Measurements from ENCODE around the gene DDX47.
"Not testable (repeated sequence)": the region's sequence is repeated elsewhere in the genome, so short reads cannot be mapped to it uniquely, and the experiment has no call there.

The DDX47 gene

DNA sequence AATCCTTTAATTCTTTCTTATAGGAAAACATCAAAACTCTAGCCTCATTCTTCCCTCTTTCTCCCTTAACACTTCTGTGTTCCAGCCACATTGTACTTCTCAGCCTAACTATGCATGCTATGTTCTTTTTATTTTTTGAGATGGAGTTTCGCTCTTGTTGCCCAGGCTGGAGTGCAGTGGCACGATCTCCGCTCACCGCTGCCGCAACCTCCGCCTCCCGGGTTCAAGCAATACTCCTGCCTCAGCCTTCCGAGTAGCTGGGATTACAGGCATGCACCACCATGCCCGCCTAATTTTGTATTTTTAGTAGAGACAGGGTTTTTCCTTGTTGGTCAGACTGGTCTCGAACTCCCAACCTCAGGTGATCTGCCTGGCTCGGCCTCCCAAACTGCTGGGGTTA is 7.2 kb downstream of the DDX47 start:
- not testable (repeated sequence) for DNase-seq (ENCODE audit: low read depth)

DNA sequence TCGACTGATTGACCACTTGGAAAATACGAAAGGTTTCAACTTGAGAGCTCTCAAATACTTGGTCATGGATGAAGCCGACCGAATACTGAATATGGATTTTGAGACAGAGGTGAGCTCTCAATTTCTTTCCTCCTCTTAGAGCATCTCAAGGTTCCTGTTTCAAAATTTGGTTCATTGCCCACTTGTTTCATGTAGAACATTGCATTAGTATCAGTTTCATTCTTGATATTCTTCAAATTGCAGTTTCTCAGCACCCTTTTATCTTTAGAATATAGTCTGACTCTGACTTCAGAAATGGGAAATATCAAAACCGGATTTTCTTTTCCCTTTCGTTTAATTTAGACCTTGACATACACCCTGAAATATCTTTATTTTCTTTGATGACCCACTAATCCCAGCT is 8.8 kb downstream of the DDX47 start:
- no peak for DNase-seq (ENCODE audit: low read depth)

GRCh38 chr12:12822886-12823285 is 9.7 kb downstream of the DDX47 start:
- DNase-seq (ENCODE audit: low read depth): no peak

DNA sequence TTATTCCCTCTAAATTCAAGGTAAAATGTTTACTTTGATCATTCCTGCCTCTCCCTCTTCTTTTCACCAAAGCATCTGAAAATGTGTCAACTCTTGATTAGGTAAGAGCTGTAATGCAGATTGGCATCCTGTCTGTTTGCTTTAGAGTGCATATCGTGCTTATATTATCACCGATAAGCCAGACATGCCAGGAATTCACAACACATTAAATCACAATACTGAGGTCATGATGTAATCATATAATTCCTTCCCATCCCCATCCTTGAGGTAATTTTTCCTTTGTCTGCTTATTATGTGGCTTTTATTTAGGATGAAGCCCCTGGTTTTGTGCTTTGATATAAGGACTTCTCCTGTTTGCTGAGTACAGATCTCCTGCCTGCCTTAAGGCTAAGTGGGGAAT is 10.2 kb downstream of the DDX47 start:
- peak; percentile 82 for DNase-seq (ENCODE audit: low read depth)

DNA sequence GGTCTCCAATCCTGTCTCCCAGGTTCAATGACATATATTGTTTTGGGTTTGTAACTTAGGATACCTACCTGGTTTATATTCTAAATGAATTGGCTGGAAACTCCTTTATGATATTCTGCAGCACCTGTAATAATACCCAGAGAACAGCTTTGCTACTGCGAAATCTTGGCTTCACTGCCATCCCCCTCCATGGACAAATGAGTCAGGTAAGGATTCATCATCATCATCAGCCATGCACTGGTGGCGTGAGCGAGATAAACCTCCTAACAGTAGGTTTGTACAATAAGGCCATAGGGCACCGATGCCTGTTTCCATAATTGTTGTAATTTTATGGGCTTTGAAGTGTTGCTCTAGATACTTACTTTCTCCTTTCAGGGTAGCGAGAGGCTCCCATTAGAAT is 10.7 kb downstream of the DDX47 start:
- no peak for DNase-seq (ENCODE audit: low read depth)

DNA sequence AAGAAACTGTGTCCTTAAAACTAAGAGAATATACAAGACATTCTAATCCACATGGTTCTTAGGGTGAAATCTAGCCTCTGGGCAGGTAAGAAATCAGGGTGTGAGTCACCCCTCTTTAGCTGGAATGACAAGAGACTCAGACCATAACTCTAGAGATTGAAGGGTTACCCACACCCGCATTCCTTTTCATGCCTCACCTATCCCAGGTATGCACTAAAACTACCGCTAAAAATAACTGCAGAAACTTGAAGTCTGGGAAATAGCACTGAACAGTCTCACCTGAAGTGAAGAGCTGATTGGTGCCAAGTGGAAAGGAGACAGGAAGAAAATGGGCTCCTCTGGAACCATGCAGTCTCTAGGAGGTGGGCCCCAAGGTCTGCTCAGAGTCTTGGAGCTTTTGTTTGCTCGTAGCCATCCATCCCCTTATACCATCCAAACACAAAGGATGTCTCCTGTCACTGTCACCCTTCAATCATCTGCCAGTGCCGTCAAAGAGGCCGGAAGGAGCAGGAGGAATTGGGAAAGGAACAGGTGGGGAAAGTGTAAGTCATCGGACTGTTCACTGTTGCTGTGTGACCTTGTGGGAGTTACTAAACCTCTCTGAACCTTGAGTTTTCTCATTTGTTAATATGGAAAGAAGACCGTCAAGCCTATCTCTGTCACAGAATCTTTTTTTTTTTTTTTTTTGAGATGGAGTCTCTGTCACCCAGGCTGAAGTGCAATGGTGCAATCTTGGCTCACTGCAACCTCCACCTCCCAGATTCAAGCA is 22.4 kb downstream of the DDX47 start:
- DNase-seq (ENCODE audit: low read depth): peak; percentile 69

- DNase-seq (ENCODE audit: low read depth): no peak
Observed at GRCh38 chr12:12836571-12836970, 23.4 kb downstream of the DDX47 start.

DNA sequence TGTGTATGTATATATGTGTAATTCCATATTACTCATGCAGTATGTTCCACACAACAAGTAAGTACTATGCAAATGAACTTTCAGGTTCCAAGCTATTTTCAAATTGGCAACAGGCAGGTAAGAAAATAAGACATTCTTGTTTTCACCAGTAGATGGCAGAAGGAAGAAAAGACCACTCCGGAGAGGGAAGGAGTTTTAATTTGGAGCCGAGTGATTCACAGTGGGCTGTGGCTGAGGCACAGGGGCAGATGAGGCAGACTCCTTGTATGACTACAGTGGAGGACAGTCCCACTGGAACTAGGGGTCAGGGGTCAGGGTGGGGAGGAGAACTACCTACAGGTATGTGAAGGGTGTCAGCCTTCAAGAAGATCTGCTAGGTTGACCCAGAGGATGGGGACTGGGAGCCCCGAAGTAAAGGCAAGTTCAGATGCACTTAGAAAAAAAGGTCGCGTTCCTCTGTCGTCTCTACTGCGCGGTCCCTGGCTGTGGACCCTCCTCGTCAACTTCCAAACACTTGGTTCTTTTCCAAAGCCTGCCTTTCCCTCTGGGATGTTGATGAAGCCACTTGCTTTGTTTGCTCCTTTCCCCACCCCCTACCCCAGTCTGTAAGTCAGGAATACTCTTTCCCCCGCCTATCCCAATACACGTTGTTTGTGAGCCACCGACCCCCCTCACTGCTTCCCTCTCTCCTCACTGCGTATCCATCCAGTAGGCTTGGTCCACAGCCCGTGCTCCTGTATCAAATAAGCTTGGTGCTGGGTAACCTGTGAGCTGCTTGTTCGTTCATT is 24.1 kb downstream of the DDX47 start:
- DNase-seq (ENCODE audit: low read depth): peak; percentile 86

GRCh38 chr12:12837813-12838153 is 24.6 kb downstream of the DDX47 start:
- DNase-seq (ENCODE audit: low read depth): no peak

GRCh38 chr12:12839003-12839395 is 25.9 kb downstream of the DDX47 start:
- no peak for DNase-seq (ENCODE audit: low read depth)

DNA sequence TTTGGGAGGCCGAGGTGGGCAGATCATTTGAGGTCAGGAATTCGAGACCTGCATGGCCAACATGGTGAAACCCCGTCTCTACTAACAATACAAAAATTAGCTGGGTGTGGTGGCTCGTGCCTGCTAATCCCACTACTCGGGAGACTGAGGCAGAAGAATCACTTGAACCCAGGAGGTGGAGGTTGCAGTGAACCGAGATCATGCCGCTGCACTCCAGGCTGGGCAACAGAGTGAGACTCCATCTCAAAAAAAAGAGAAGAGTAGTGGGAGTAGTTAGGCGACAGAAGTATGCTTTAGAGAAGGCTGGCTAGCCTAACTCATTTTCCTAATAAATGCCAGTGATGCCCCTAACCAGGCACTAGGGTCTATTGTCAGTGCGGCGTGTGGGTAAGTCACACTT is 26.3 kb downstream of the DDX47 start:
- not testable (repeated sequence) for DNase-seq (ENCODE audit: low read depth)

DNA sequence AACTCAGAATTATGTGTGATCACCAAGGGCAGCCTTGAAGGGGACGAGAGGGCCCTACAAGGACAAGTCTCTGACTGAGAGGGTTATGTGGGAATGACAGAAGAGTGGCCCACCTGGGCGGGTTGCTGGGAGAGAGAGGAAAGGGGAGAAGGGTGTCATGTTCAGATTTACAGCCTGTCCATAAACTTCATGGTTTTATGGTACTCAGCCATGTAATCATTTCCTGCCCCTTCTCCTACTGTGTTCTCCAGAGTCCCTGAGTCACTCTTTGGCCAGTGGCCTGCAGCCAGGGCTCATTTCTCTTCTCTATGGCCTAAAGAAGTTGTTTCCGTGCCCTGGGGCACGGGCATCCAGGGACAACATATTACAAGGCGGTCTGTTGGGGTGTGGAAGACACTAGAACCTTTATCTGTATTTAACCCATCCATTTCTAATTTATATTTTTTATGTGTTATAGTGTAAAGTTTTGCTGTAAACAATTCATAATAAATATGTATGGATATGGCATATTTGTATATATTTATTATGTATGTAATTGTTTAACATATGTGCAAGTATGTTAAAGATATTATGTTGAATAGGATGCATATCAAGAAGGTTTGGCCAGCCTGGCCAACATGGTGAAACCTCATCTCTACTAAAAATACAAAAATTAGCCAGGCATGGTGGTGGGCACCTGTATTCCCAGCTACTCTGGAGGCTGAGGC is 26.9 kb downstream of the DDX47 start:
- DNase-seq (ENCODE audit: low read depth): peak; percentile 98

- DNase-seq (ENCODE audit: low read depth): no peak
Observed at GRCh38 chr12:12840580-12840899, 27.4 kb downstream of the DDX47 start.

DNA sequence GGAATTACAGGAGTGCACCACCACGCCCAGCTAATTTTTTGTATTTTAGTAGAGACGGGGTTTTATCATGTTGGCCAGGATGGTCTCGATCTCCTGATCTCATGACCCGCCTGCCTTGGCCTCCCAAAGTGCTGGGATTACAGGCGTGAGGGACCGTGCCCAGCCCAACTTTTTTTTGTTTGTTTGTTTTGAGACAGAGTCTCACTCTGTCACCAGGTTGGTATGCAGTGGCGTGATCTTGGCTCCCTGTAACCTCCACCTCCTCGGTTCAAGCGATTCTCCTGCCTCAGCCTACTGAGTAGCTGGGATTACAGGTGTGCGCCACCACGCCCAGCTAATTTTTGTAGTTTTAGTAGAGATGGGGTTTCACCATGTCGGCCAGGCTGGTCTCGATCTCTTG is 28.3 kb downstream of the DDX47 start:
- DNase-seq (ENCODE audit: low read depth): not testable (repeated sequence)

- DNase-seq (ENCODE audit: low read depth): no peak
Observed at GRCh38 chr12:12845794-12846243, 32.7 kb downstream of the DDX47 start.

GRCh38 chr12:12846780-12847179 is 33.6 kb downstream of the DDX47 start:
- DNase-seq (ENCODE audit: low read depth): not testable (repeated sequence)

DNA sequence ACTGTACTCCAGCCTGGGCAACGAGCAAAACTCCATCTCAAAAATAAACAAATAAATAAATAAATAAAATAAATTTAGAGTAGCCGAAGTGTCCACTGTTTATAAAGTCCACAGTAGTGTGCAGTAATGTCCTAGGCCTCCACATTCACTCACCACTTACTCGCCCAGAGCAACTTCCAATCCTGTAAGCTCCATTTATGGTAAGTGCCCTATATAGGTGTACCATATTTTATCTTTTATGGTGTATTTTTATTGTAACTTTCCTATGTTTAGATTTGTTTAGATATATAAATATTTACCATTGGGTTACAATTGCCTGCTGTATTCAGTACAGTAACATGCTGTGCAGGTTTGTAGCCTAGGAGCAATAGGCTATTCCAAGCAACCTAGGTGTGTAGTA is 40.3 kb downstream of the DDX47 start:
- no peak for DNase-seq (ENCODE audit: low read depth)

DNA sequence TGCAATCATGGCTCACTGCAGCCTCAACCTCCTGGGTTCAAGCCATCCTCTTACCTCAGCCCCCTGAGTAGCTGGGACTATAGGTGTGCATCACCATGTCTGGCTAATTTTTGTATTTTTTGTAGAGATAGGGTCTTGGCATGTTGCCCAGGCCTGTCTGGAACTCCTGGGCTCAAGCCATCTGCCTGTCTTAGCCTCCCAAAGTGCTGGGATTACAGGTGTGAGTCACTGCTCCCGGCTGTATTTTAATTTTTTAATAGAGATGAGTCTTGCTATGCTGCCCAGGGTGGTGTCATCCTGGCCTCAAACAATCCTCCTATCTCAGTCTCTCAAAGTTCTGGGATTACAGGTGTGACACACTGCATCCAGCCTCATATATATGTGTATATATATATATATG is 46.5 kb downstream of the DDX47 start:
- peak; percentile 49 for DNase-seq (ENCODE audit: low read depth)

GRCh38 chr12:12864243-12864642 is 51.1 kb downstream of the DDX47 start:
- DNase-seq (ENCODE audit: low read depth): no peak

DNA sequence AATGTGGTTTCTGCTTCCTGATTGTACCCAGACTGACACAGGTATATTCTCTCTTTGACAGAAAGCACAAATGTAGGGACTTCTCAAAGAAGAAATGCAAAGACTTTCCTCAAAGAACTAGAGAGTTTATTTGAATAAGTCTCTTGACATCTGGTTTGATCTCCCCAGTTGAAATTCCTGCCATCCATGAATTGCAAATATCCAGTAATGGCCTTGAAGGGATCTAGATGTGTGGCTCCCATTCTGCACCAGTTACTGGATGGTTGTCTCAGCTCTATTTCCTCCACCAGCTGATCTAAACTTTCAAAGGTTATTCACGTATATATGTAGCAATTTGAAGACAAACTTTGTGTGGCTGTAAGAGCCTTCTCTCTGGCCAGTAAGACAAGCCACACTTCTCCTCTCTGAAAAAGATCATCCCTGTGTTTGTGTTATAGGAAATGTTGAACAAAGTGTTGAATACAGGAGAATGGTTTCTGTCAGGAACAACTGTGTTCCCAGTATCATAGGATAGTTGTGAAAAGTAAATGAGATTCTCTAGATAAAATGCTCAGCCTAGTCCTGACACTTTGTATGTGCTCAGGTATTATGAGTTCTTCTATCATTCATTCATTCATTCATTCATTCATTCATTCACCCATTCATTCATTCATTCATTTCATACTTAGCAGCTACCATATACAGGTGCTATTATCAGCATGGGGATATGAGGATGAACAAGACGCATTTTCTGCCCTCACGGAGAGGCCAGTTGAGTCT is 55.5 kb downstream of the DDX47 start:
- DNase-seq (ENCODE audit: low read depth): no peak

DNA sequence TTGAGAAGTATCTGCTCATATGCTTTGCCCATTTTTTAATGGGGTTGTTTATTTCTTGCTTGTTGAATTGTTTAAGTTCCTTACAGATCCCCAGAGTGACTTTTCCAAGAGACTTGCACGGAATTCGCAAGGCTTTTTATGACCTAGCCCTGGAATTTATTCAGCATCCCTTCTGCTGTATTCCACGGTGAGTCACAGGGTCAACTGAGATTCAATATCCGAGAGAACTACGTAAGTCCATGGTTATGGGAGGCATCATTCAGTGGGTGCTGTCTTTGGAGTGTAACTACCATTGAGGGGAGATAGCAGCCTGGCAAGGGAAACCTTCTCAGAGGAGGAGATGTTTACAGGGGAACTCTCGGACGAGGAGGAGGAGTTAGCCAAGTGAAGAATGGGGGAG is 57.3 kb downstream of the DDX47 start:
- peak; percentile 100 for DNase-seq (ENCODE audit: low read depth)

DNA sequence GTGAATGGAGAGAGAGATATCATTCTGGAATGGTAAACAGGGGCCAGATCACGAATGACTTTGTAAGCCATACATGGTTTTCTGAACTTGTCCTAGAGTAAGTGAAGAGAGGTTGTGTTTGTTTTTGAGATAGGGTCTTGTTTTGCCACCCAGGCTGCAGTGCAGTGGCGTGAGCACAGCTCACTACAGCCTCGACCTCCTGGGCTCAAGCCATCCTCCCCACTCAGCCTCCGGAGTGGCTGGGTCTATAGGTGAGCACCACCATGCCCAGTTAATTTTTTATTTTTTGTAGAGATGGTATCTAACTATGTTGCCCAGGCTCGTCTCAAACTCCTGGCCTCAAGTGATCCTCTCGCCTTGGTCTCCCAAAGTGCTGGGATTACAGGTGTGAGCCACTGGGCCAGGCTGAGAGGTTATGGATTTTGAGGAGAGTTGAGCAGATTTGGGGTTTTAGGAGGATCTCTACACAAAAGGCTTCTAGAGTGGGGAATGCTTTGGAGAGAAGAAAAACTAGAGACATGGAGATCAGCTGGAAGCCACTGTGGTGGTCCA is 58.5 kb downstream of the DDX47 start:
- no peak for DNase-seq (ENCODE audit: low read depth)
